ENCODE data around the gene SSTR3. TPM values are rescaled to one million over a fixed set of nuclear protein-coding genes. Genes with fewer than 3 reads are reported as not detected.

Gene SSTR3
- total RNA-seq, 1 donor from 2014 or later = not detected

- H3K27ac Mint-ChIP-seq (ENCODE audit: unreplicated experiment) = no peak overlapping the region
- Histone ChIP-seq H3K4me2 (ENCODE audit: low read length) (no peak overlapping the region), H3K4me1 (ENCODE audit: insufficient read depth, low read length) (peaks cover 14% of the 10 kb centered on the region), H3K4me3 (ENCODE audit: insufficient read depth, low read depth, low read length) (no peak overlapping the region), H3K9me3 (ENCODE audit: insufficient read depth, low read depth, low read length) (no peaks in the 10 kb centered on the region), H3K79me2 (ENCODE audit: insufficient read depth, low read length) (no peaks in the 10 kb centered on the region), H3K36me3 (ENCODE audit: insufficient read depth, low read length) (no peaks in the 10 kb centered on the region), H4K20me1 (ENCODE audit: insufficient read depth, low read length) (no peaks in the 10 kb centered on the region), H3K27me3 (ENCODE audit: insufficient read depth, low read length) (no peaks in the 10 kb centered on the region), H2AFZ (ENCODE audit: low read depth, low read length) (no peak overlapping the region), H3K9ac (ENCODE audit: low read length) (no peak overlapping the region), H3K27ac (ENCODE audit: low read depth, low read length) (no peak overlapping the region)
- peaks cover 35% of the 10 kb centered on the region for H3K27me3 Mint-ChIP-seq (ENCODE audit: low read depth, unreplicated experiment)
- FAIRE-seq (no peak), DNase-seq (ENCODE audit: low read depth) (no peak)
- peaks cover 2% of the 10 kb centered on the region for H3K36me3 Mint-ChIP-seq (ENCODE audit: low read depth, unreplicated experiment)
- H3K4me3 Mint-ChIP-seq (ENCODE audit: unreplicated experiment) = no peak overlapping the region
- no peak for TF ChIP-seq EZH2 (IDR thresholded peaks at IDR 0.05; ENCODE audit: insufficient read depth, low read length)
- TF ChIP-seq, protein P1, sequence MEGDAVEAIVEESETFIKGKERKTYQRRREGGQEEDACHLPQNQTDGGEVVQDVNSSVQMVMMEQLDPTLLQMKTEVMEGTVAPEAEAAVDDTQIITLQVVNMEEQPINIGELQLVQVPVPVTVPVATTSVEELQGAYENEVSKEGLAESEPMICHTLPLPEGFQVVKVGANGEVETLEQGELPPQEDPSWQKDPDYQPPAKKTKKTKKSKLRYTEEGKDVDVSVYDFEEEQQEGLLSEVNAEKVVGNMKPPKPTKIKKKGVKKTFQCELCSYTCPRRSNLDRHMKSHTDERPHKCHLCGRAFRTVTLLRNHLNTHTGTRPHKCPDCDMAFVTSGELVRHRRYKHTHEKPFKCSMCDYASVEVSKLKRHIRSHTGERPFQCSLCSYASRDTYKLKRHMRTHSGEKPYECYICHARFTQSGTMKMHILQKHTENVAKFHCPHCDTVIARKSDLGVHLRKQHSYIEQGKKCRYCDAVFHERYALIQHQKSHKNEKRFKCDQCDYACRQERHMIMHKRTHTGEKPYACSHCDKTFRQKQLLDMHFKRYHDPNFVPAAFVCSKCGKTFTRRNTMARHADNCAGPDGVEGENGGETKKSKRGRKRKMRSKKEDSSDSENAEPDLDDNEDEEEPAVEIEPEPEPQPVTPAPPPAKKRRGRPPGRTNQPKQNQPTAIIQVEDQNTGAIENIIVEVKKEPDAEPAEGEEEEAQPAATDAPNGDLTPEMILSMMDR (IDR thresholded peaks at IDR 0.05; ENCODE audit: insufficient read depth, low read depth, low read length) = no peak
- peaks cover 12% of the 10 kb centered on the region for H3K4me1 Mint-ChIP-seq (ENCODE audit: low read depth, unreplicated experiment)
- H3K9me3 Mint-ChIP-seq (ENCODE audit: unreplicated experiment) = peaks cover 2% of the 10 kb centered on the region
Measured at GRCh38 chr22:37180531-37181231, 31.6 kb downstream of the SSTR3 start.

DNA sequence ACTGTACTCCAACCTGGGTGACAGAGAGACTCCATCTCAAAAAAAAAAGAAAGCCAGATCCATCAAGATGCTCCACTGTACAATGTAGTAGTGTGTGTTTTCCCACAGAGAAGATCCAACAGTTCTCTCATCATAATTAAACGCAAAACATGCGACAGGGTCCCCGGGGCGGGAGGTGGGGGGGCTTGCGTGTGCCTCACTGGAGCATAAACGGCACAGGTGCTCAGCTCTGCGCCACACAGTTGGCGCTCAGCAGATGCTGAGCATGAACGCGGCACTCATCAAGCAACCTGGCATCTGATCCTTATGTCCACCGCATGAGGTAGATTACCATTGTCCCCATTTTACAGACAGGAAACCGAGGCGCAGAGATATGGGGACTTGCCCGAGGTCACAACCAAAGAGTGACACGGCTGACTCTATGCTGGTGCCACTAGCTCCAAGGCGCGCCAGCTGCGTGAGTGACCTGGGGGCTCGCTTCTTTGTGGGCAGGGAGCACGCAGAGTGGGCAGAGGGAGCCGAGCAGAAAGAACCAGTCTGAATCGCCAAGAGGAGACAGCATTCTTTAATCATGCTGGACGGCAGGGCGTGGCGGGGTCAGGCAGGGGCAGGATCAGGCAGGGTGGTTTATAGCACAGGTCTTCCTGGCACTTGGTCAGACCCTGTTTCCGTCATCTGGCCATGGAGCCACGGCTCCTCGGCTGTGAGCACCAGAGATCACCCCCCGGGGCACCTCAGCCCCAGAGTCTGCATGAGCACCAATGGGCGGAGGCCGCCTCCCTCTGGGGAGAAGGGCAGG is 32.5 kb downstream of the SSTR3 start:
- peaks cover 2% of the 10 kb centered on the region for H3K9me3 Mint-ChIP-seq (ENCODE audit: unreplicated experiment)
- Histone ChIP-seq H3K79me2 (ENCODE audit: insufficient read depth, low read length) (no peaks in the 10 kb centered on the region), H3K27ac (ENCODE audit: low read depth, low read length) (no peak overlapping the region), H3K36me3 (ENCODE audit: insufficient read depth, low read length) (no peaks in the 10 kb centered on the region), H3K27me3 (ENCODE audit: insufficient read depth, low read length) (no peaks in the 10 kb centered on the region), H2AFZ (ENCODE audit: low read depth, low read length) (no peak overlapping the region), H4K20me1 (ENCODE audit: insufficient read depth, low read length) (no peaks in the 10 kb centered on the region), H3K9ac (ENCODE audit: low read length) (no peak overlapping the region), H3K4me2 (ENCODE audit: low read length) (no peak overlapping the region), H3K9me3 (ENCODE audit: insufficient read depth, low read depth, low read length) (no peaks in the 10 kb centered on the region), H3K4me3 (ENCODE audit: insufficient read depth, low read depth, low read length) (no peak overlapping the region), H3K4me1 (ENCODE audit: insufficient read depth, low read length) (peaks cover 14% of the 10 kb centered on the region)
- H3K27ac Mint-ChIP-seq (ENCODE audit: unreplicated experiment) = no peak overlapping the region
- peaks cover 2% of the 10 kb centered on the region for H3K36me3 Mint-ChIP-seq (ENCODE audit: low read depth, unreplicated experiment)
- FAIRE-seq (no peak), DNase-seq (ENCODE audit: low read depth) (no peak)
- no peak overlapping the region for H3K4me3 Mint-ChIP-seq (ENCODE audit: unreplicated experiment)
- peaks cover 12% of the 10 kb centered on the region for H3K4me1 Mint-ChIP-seq (ENCODE audit: low read depth, unreplicated experiment)
- TF ChIP-seq, protein P1 (IDR thresholded peaks at IDR 0.05; ENCODE audit: insufficient read depth, low read depth, low read length) = no peak
- TF ChIP-seq EZH2 (IDR thresholded peaks at IDR 0.05; ENCODE audit: insufficient read depth, low read length) = no peak
- H3K27me3 Mint-ChIP-seq (ENCODE audit: low read depth, unreplicated experiment) = peaks cover 43% of the 10 kb centered on the region

DNA sequence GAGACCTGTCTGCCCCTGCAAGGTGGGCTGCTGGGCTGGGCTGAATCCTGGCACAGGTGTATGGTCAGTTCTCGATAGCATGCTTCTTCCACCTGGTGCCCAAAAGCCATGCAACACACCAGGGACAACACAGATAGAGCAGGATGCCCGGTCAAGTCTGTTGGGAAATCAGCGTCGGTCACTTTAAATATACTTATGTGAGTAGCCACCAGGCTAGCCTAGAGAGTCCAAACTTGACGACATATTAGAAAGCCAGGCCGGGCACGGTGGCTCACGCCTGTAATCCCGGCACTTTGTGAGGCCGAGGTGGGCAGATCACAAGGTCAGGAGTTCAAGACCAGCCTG is 33.2 kb downstream of the SSTR3 start:
- Histone ChIP-seq H3K79me2 (ENCODE audit: insufficient read depth, low read length) (no peaks in the 10 kb centered on the region), H3K9ac (ENCODE audit: low read length) (no peak overlapping the region)

More for the DNA sequence above, 33.2 kb downstream of the SSTR3 start:
- peaks cover 2% of the 10 kb centered on the region for H3K9me3 Mint-ChIP-seq (ENCODE audit: unreplicated experiment)
- Histone ChIP-seq H3K27me3 (ENCODE audit: insufficient read depth, low read length) (no peaks in the 10 kb centered on the region), H2AFZ (ENCODE audit: low read depth, low read length) (no peak overlapping the region), H3K9me3 (ENCODE audit: insufficient read depth, low read depth, low read length) (no peaks in the 10 kb centered on the region), H4K20me1 (ENCODE audit: insufficient read depth, low read length) (no peaks in the 10 kb centered on the region), H3K27ac (ENCODE audit: low read depth, low read length) (no peak overlapping the region), H3K4me2 (ENCODE audit: low read length) (no peak overlapping the region), H3K36me3 (ENCODE audit: insufficient read depth, low read length) (no peaks in the 10 kb centered on the region), H3K4me3 (ENCODE audit: insufficient read depth, low read depth, low read length) (no peak overlapping the region), H3K4me1 (ENCODE audit: insufficient read depth, low read length) (peaks cover 14% of the 10 kb centered on the region)
- peaks cover 46% of the 10 kb centered on the region for H3K27me3 Mint-ChIP-seq (ENCODE audit: low read depth, unreplicated experiment)
- H3K4me1 Mint-ChIP-seq (ENCODE audit: low read depth, unreplicated experiment) = peaks cover 12% of the 10 kb centered on the region
- H3K4me3 Mint-ChIP-seq (ENCODE audit: unreplicated experiment) = no peak overlapping the region
- no peak for TF ChIP-seq EZH2 (IDR thresholded peaks at IDR 0.05; ENCODE audit: insufficient read depth, low read length)
- TF ChIP-seq, protein P1 (IDR thresholded peaks at IDR 0.05; ENCODE audit: insufficient read depth, low read depth, low read length) = no peak
- H3K36me3 Mint-ChIP-seq (ENCODE audit: low read depth, unreplicated experiment) = peaks cover 2% of the 10 kb centered on the region
- FAIRE-seq (no peak), DNase-seq (ENCODE audit: low read depth) (no peak)
- H3K27ac Mint-ChIP-seq (ENCODE audit: unreplicated experiment) = no peak overlapping the region
